ENCODE data around the gene RHOBTB3. TPM values are rescaled to one million over a fixed set of nuclear protein-coding genes. Genes with fewer than 3 reads are reported as not detected.

RHOBTB3 gene
- total and polyA plus RNA-seq, 10 of the 15 experiments (the other 5 are each of a cell fraction or from before 2014, with no cell fraction given) = 3.6 to 42.8 (median 8.4) TPM

DNA sequence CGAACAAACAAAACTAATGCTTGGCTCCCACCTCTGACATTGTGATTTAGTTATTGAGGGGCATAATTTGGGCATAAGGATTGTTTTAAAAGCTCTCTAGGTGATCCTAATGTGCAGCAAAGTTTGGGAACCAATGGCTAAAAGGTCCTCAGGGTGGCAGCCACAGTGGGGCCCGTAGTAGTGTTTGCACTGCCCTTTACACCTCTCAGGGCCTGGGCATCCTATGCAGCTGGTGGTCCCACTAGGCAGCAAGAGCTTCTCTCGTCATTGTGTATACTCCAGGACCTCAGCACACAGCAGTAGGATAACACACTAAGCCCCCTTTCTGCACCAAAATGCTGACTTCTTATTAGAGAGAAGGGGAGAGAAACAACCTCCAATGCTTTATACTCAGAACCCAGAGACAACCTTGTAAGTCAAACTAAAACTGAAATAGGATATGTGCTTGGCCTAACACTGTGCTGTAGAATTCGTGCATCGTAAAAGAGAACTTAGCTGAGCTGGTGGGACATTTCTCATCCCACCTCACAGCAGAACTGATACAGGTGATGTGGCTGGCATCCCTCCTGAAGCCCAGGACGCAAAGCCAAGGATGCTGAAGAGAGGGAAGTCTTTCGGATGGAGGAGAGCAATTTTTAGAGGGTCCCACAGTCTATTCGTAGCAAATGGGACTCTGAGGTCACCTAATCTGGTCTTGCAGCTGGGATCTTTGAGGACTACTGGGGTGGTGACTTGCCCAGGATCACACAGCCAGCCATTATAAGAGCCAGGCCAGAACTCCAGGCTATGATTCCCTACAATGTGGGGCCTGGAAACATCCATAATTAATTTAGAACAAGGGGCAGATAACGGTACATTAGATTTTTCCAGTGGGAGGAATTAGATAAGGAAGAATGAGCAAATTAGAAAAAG, 90.2 kb downstream of the RHOBTB3 start (continued):
- TF ChIP-seq DPF2 (IDR thresholded peaks at IDR 0.05) = no peak
- TF ChIP-seq SP1 (IDR thresholded peaks at IDR 0.05; ENCODE audit: low read depth, low read length) = no peak
- TF ChIP-seq RCOR1 (conservative IDR thresholded peaks at IDR 0.05; ENCODE audit: low read depth, low read length) = no peak
- TF ChIP-seq, protein P1, sequence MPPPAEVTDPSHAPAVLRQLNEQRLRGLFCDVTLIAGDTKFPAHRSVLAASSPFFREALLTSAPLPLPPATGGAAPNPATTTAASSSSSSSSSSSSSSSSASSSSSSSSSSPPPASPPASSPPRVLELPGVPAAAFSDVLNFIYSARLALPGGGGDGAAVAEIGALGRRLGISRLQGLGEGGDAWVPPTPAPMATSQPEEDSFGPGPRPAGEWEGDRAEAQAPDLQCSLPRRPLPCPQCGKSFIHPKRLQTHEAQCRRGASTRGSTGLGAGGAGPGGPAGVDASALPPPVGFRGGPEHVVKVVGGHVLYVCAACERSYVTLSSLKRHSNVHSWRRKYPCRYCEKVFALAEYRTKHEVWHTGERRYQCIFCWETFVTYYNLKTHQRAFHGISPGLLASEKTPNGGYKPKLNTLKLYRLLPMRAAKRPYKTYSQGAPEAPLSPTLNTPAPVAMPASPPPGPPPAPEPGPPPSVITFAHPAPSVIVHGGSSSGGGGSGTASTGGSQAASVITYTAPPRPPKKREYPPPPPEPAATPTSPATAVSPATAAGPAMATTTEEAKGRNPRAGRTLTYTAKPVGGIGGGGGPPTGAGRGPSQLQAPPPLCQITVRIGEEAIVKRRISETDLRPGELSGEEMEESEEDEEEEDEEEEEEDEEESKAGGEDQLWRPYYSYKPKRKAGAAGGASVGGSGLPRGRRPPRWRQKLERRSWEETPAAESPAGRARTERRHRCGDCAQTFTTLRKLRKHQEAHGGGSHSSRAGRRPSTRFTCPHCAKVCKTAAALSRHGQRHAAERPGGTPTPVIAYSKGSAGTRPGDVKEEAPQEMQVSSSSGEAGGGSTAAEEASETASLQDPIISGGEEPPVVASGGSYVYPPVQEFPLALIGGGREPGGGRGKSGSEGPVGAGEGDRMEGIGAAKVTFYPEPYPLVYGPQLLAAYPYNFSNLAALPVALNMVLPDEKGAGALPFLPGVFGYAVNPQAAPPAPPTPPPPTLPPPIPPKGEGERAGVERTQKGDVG (CRISPR knock-in tag; IDR thresholded peaks at IDR 0.05) = no peak
- TF ChIP-seq CREB1 (IDR thresholded peaks at IDR 0.05; ENCODE audit: low read depth) = no peak
- 0 out of 2 replicates have a peak, but pooled peaks have one; percentile 7 for TF ChIP-seq POLR2AphosphoS5 (IDR thresholded peaks at IDR 0.05; ENCODE audit: low read length)
- TF ChIP-seq ZZZ3 (IDR thresholded peaks at IDR 0.05; ENCODE audit: control insufficient read depth, insufficient read length, low read depth) = no peak
- TF ChIP-seq POLR2AphosphoS2 (IDR thresholded peaks at IDR 0.05; ENCODE audit: low read depth, low read length) = 0 out of 2 replicates have a peak, but pooled peaks have one; percentile 2
- no peak for TF ChIP-seq ATF7 (IDR thresholded peaks at IDR 0.05; ENCODE audit: low read depth)
